HG03442 (cell line): ENCODE measurements around the gene ATP1B2.

Experiments used
- ATAC-seq: cut with Tn5 transposase; IDR thresholded peaks from one replicate; pipeline ENCODE4 v1.9.1; 2021; ENCODE audit warnings: mild to moderate bottlenecking, moderate library complexity; ENCODE audit not compliant: unreplicated experiment

ATP1B2 gene

GRCh38 chr17:7677388-7678067 lies 26.8 kb downstream of the ATP1B2 start:
- ATAC-seq, result no peak

- no peak for ATAC-seq
Measured at GRCh38 chr17:7684851-7685532, 34.3 kb downstream of the ATP1B2 start.

- peak; percentile 58 for ATAC-seq
Measured at GRCh38 chr17:7685533-7686221, 35.0 kb downstream of the ATP1B2 start.

GRCh38 chr17:7686222-7687071 lies 35.7 kb downstream of the ATP1B2 start:
- ATAC-seq, result peak; percentile 39

GRCh38 chr17:7687072-7687907 lies 36.6 kb downstream of the ATP1B2 start, which contains the start of gene TP53:
TSS of gene TP53 (minus strand) at chr17:7687490. CDS start at chr17:7676594, 10,896 bp downstream.
- ATAC-seq, result no peak

GRCh38 chr17:7687908-7688807 lies 37.4 kb downstream of the ATP1B2 start, which contains the start of gene WRAP53:
TSS of gene WRAP53 (plus strand) at chr17:7688477. CDS start at chr17:7688649, 172 bp downstream.
- peak; percentile 62 for ATAC-seq

GRCh38 chr17:7688808-7689316 lies 38.1 kb downstream of the ATP1B2 start:
- no peak for ATAC-seq

GRCh38 chr17:7695586-7695985 lies 44.9 kb downstream of the ATP1B2 start:
- ATAC-seq, result no peak

- ATAC-seq, result no peak
Measured at GRCh38 chr17:7697828-7698588, 47.3 kb downstream of the ATP1B2 start.

- no peak for ATAC-seq
Measured at GRCh38 chr17:7700510-7700909, 49.8 kb downstream of the ATP1B2 start.

- no peak for ATAC-seq
Measured at GRCh38 chr17:7701681-7702080, 51.0 kb downstream of the ATP1B2 start.

GRCh38 chr17:7702776-7703175 lies 52.0 kb downstream of the ATP1B2 start:
- ATAC-seq, result no peak

GRCh38 chr17:7703584-7704479 lies 53.1 kb downstream of the ATP1B2 start:
- ATAC-seq, result no peak

- no peak for ATAC-seq
Measured at GRCh38 chr17:7704601-7705268, 54.0 kb downstream of the ATP1B2 start, which contains the start of gene EFNB3. TSS of gene EFNB3 (plus strand) at chr17:7705202. CDS start at chr17:7705599, 397 bp downstream.

GRCh38 chr17:7705269-7706255 lies 54.8 kb downstream of the ATP1B2 start:
- no peak for ATAC-seq
